NCI-H187 (cell line): ENCODE measurements around the gene NTRK3.

Source experiments
- DNase-seq, 2 experiments: peaks; one replicate each; lab custom pipeline; 2025; lab: John Stamatoyannopoulos, UW

The NTRK3 gene

GRCh38 chr15:87941606-87942005 lies 314.9 kb downstream of the NTRK3 start:
- DNase-seq, result no peak

GRCh38 chr15:87940768-87941167 lies 315.8 kb downstream of the NTRK3 start:
- DNase-seq, result no peak

- DNase-seq, result no peak
Measured at GRCh38 chr15:87939848-87940457, 316.6 kb downstream of the NTRK3 start.

- DNase-seq, result no peak
Measured at GRCh38 chr15:87938031-87938430, 318.5 kb downstream of the NTRK3 start.

GRCh38 chr15:87935583-87935982 lies 321.0 kb downstream of the NTRK3 start:
- no peak for DNase-seq

GRCh38 chr15:87931584-87931983 lies 325.0 kb downstream of the NTRK3 start:
- DNase-seq, result no peak

GRCh38 chr15:87930457-87930856 lies 326.1 kb downstream of the NTRK3 start:
- no peak for DNase-seq

- no peak for DNase-seq
Measured at GRCh38 chr15:87929841-87930240, 326.7 kb downstream of the NTRK3 start.

- no peak for DNase-seq
Measured at GRCh38 chr15:87924433-87924832, 332.1 kb downstream of the NTRK3 start.

- no peak for DNase-seq
Measured at GRCh38 chr15:87919064-87919463, 337.5 kb downstream of the NTRK3 start.

- no peak for DNase-seq
Measured at GRCh38 chr15:87917480-87917879, 339.1 kb downstream of the NTRK3 start.

GRCh38 chr15:87916208-87916607 lies 340.3 kb downstream of the NTRK3 start:
- no peak for DNase-seq

GRCh38 chr15:87910301-87910700 lies 346.2 kb downstream of the NTRK3 start:
- no peak for DNase-seq

- DNase-seq, result no peak
Measured at GRCh38 chr15:87907676-87908446, 348.7 kb downstream of the NTRK3 start.

GRCh38 chr15:87906444-87906843 lies 350.1 kb downstream of the NTRK3 start:
- DNase-seq, result no peak

- no peak for DNase-seq
Measured at GRCh38 chr15:87902772-87903426, 353.6 kb downstream of the NTRK3 start.

GRCh38 chr15:87901926-87902690 lies 354.4 kb downstream of the NTRK3 start:
- DNase-seq, result no peak

GRCh38 chr15:87901008-87901407 lies 355.5 kb downstream of the NTRK3 start:
- no peak for DNase-seq

- DNase-seq, result no peak
Measured at GRCh38 chr15:87896936-87897335, 359.6 kb downstream of the NTRK3 start.

GRCh38 chr15:87887177-87887576 lies 369.4 kb downstream of the NTRK3 start:
- DNase-seq, result no peak

- DNase-seq, result no peak
Measured at GRCh38 chr15:87881026-87881425, 375.5 kb downstream of the NTRK3 start.

- DNase-seq, result no peak
Measured at GRCh38 chr15:87877822-87878542, 378.6 kb downstream of the NTRK3 start.
